Measurements from ENCODE around the gene HERC2.
"Not testable (repeated sequence)": the region's sequence is repeated elsewhere in the genome, so short reads cannot be mapped to it uniquely, and the experiment has no call there.

The HERC2 gene

DNA sequence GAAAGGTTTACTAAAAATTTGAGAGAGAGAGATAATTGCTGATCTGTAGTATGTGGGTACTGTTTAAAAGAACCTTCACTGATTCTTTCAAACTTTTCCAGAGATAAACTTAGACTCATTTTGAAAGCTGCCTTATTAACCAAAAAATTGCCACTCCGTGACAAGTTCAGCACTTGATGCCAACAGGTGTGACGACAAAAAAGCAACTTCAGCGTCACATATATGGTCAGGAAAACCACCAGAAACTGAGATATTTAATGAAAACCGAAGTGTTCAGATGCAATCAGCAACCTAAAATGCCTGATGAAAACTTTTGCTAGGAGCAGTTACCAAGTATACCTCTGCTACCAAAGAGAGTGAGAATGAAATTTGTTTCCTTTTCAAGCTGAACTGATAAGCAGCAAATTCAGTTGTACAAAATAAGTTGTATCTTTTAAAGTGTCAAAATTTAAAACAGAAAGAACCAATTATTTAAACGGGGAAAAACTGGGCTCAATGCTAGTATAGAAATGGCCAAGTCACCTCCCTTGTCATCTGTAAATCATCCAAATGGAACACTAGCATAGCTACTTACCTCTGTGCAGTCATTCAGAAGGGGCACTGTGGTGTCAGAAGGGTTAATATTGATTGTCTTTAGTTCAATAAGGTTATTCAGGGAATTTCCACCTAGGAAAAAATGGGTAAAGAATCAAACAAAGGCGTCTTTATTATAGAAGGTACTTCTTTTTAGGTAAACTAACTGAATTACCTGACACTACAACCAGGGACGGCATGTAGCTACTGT is 131.4 kb downstream of the HERC2 start:
- Histone ChIP-seq H3K27me3 (ENCODE audit: control insufficient read depth, insufficient read depth, low read length) (no peaks in the 10 kb centered on the region), H3K4me2 (ENCODE audit: low read length) (no peak overlapping the region), H3K9me3 (replicated peaks; ENCODE audit: low read length) (no peaks in the 10 kb centered on the region), H3K4me3 (ENCODE audit: low read length) (no peak overlapping the region), H3K9ac (ENCODE audit: low read depth, low read length) (no peak overlapping the region), H3K4me1 (ENCODE audit: control insufficient read depth, insufficient read depth, low read length) (peaks cover 7% of the 10 kb centered on the region), H3K36me3 (ENCODE audit: insufficient read depth, low read length) (peaks cover 45% of the 10 kb centered on the region)

DNA sequence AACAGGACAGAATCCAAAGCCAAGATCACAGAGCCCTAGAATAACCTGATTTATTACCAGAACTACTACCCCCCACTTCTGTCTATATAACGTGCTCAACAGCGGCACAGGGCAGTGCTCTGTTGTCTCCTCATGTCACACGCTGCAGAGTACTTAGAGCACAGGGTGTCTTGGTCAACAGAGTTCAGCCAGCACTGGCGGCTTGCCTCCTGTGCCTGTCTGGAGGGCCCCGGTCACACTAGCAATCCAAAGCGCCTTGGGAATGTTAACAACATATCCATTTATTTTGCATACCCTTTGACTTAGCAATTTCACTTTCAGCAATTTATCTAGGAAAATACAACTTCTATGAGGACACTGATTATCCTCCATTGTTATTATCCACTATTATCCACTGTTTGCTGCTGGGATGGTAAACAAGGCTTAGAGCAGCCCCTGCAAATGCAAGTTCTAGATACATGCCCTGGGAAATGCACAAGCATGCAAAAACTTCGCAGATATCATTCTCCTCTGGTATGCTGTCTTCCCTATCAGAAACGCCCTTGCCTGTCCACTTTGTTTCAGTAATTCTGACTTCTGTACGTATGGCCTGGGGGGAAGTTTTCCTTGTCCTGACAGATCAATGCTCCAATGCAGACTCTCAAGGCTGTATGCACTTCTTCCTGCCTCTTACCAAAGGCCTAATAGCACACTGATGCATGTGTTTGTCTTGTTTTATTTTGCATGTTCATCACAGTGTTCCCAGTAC is 136.7 kb downstream of the HERC2 start:
- Histone ChIP-seq H3K9me3 (replicated peaks; ENCODE audit: low read length) (no peaks in the 10 kb centered on the region), H3K4me1 (ENCODE audit: control insufficient read depth, insufficient read depth, low read length) (no peaks in the 10 kb centered on the region), H3K27me3 (ENCODE audit: control insufficient read depth, insufficient read depth, low read length) (no peaks in the 10 kb centered on the region), H3K9ac (ENCODE audit: low read depth, low read length) (no peak overlapping the region), H3K4me3 (ENCODE audit: low read length) (no peak overlapping the region), H3K36me3 (ENCODE audit: insufficient read depth, low read length) (peaks cover 50% of the 10 kb centered on the region), H3K4me2 (ENCODE audit: low read length) (no peak overlapping the region)

DNA sequence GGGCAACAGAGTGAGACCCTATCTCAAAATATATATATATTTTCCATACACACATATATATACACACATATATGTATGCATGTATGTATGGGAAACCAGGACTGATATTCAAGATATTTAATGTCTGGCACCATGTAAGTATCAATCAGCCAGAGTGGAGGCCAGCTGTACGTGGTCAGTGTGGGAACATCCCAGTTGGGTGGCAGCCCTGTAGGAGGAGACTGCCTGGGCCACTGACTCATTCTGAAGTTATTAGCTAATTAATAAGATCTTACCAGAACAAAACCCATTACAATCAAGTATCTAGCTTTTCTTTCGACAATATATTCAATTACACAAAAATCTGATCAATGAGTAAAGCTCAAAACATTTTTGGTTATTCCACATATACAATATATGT is 137.8 kb downstream of the HERC2 start:
- Histone ChIP-seq H3K9me3 (replicated peaks; ENCODE audit: low read length) (no peaks in the 10 kb centered on the region), H3K4me3 (ENCODE audit: low read length) (no peak overlapping the region), H3K4me2 (ENCODE audit: low read length) (no peak overlapping the region), H3K27me3 (ENCODE audit: control insufficient read depth, insufficient read depth, low read length) (no peaks in the 10 kb centered on the region), H3K36me3 (ENCODE audit: insufficient read depth, low read length) (peaks cover 53% of the 10 kb centered on the region), H3K4me1 (ENCODE audit: control insufficient read depth, insufficient read depth, low read length) (no peaks in the 10 kb centered on the region), H3K9ac (ENCODE audit: low read depth, low read length) (no peak overlapping the region)

DNA sequence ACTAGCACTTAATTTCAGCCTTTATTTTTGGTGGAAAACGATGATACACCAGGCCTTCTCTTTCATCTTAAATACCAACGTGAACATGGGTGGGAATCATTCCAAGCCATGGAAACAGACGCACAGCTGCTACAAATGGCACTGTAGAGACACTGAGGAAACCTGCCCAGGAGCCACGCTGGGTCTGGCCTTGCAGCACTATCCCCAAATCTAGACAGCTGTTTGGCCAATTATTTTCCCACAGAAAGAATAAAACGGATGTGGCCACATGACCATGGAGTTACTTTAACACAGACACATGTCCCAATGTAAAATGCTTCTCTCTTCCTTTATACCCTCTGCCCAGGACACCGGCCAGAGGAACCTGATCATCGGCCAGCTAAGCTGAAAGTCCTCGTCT is 139.2 kb downstream of the HERC2 start:
- H3K9ac ChIP-seq (ENCODE audit: low read depth, low read length) = no peak overlapping the region
- peaks cover 58% of the 10 kb centered on the region for H3K36me3 ChIP-seq (ENCODE audit: insufficient read depth, low read length)
- H3K27me3 ChIP-seq (ENCODE audit: control insufficient read depth, insufficient read depth, low read length) = no peaks in the 10 kb centered on the region
- H3K4me3 ChIP-seq (ENCODE audit: low read length) = no peak overlapping the region
- H3K9me3 ChIP-seq (replicated peaks; ENCODE audit: low read length) = no peaks in the 10 kb centered on the region
- H3K4me1 ChIP-seq (ENCODE audit: control insufficient read depth, insufficient read depth, low read length) = no peaks in the 10 kb centered on the region
- no peak overlapping the region for H3K4me2 ChIP-seq (ENCODE audit: low read length)

DNA sequence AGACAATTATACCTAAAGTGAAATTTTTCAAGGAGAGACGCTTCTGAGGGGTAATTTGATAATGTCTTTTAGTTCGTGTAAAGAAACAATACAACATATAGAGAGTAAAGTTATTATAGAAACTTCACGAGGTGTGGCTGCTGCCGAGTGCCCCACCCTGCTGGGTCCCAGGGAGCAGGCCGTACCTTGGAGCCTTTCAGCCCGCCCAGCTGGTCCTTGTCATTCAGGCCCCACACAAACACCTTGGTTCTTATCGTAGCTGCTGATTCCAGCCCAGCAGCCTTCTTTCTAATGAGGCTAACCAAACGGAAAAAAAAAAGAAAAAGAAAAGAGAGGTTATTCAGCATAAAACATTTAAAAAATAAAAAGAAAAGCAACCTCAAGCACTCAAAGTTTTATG is 139.8 kb downstream of the HERC2 start:
- Histone ChIP-seq H3K4me3 (ENCODE audit: low read length) (no peak overlapping the region), H3K9me3 (replicated peaks; ENCODE audit: low read length) (no peaks in the 10 kb centered on the region), H3K36me3 (ENCODE audit: insufficient read depth, low read length) (peaks cover 60% of the 10 kb centered on the region)

DNA sequence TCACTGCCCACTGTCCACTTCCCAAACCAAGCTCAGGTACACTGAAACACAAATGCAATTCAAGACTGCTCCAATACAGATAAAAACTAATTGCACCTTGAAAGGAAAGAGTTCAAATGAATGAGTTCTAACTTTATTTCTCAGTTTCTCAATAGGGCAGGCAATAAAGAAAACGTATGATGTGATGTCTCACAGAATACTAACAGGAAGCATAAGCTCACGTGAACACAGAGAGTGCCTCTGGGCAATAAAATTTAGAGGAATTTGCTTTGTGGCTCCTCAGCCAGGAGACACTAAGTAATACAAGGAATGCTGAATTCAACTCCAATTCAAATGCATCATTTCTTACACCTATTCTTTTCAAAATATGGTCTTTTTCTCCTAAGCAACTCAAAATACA is 140.6 kb downstream of the HERC2 start:
- peaks cover 61% of the 10 kb centered on the region for H3K36me3 ChIP-seq (ENCODE audit: insufficient read depth, low read length)
- H3K9me3 ChIP-seq (replicated peaks; ENCODE audit: low read length) = no peaks in the 10 kb centered on the region
- no peaks in the 10 kb centered on the region for H3K4me1 ChIP-seq (ENCODE audit: control insufficient read depth, insufficient read depth, low read length)
- no peak overlapping the region for H3K4me2 ChIP-seq (ENCODE audit: low read length)
- H3K9ac ChIP-seq (ENCODE audit: low read depth, low read length) = no peak overlapping the region
- no peaks in the 10 kb centered on the region for H3K27me3 ChIP-seq (ENCODE audit: control insufficient read depth, insufficient read depth, low read length)
- H3K4me3 ChIP-seq (ENCODE audit: low read length) = no peak overlapping the region

More for the DNA sequence above, 139.8 kb downstream of the HERC2 start:
- Histone ChIP-seq H3K4me2 (ENCODE audit: low read length) (no peak overlapping the region), H3K4me1 (ENCODE audit: control insufficient read depth, insufficient read depth, low read length) (no peaks in the 10 kb centered on the region), H3K27me3 (ENCODE audit: control insufficient read depth, insufficient read depth, low read length) (no peaks in the 10 kb centered on the region), H3K9ac (ENCODE audit: low read depth, low read length) (no peak overlapping the region)

DNA sequence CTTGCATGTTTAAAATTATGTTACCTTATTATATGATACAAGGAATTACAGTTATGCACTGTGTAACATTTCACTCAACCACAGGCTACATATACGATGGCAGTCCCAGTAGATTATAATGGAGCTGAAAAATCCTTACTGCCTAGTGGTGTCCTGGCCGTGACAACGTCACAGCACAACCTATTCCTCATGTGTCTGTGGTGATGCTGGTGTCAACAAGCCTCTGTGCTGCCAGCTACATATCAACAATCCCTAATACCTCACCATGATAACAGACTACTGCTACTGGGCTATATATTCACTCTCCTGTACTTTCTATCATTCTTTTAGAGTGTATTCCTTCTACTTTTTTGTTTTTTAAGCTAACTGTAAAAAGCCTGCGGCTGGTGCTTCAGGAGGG is 142.7 kb downstream of the HERC2 start:
- Histone ChIP-seq H3K36me3 (ENCODE audit: insufficient read depth, low read length) (peaks cover 50% of the 10 kb centered on the region), H3K4me3 (ENCODE audit: low read length) (no peak overlapping the region), H3K9me3 (replicated peaks; ENCODE audit: low read length) (no peaks in the 10 kb centered on the region), H3K27me3 (ENCODE audit: control insufficient read depth, insufficient read depth, low read length) (no peaks in the 10 kb centered on the region), H3K4me1 (ENCODE audit: control insufficient read depth, insufficient read depth, low read length) (no peaks in the 10 kb centered on the region), H3K4me2 (ENCODE audit: low read length) (no peak overlapping the region), H3K9ac (ENCODE audit: low read depth, low read length) (no peak overlapping the region)

DNA sequence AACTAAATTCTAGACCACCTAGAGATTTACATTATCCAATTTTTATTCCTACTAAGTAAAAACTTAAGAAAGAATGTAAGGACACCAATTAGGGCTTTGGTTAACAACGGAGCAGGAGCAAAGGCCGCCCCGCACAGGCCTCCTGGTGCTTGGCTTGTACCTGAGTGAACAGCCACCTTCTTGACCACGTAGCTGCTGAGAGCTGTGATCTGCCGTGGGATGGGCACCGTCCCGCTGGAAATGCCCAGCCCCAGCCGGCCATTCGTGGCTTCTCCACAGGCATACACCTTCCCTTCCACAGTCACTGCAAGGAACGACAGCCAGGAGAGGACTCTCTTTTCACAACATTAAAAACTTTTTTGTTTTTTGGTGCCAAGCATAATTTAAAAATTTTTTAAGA is 143.3 kb downstream of the HERC2 start:
- Histone ChIP-seq H3K9ac (ENCODE audit: low read depth, low read length) (no peak overlapping the region), H3K4me2 (ENCODE audit: low read length) (no peak overlapping the region)

DNA sequence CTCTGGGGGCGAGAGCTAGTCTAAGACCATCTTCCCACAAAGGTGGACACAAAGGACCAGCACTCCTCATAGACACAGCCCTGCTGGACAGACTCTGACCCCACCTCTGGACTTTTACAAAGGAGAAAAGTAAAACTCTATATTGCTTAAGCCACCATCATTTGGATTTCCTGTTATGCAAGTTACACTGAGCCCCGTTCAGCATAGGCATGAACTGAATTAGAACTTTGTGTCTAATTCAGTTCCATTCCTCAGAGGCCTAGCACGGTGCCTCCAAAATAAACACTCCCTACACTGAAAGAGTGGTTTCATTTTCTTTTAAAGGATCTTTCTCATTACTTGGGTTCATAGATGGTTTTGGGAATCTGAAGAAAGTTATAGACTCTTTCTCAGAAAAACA is 143.7 kb downstream of the HERC2 start:
- Histone ChIP-seq H3K36me3 (ENCODE audit: insufficient read depth, low read length) (peaks cover 53% of the 10 kb centered on the region), H3K9me3 (replicated peaks; ENCODE audit: low read length) (no peaks in the 10 kb centered on the region), H3K4me1 (ENCODE audit: control insufficient read depth, insufficient read depth, low read length) (no peaks in the 10 kb centered on the region), H3K4me3 (ENCODE audit: low read length) (no peak overlapping the region), H3K9ac (ENCODE audit: low read depth, low read length) (no peak overlapping the region), H3K4me2 (ENCODE audit: low read length) (no peak overlapping the region), H3K27me3 (ENCODE audit: control insufficient read depth, insufficient read depth, low read length) (no peaks in the 10 kb centered on the region)

More for the DNA sequence above, 143.3 kb downstream of the HERC2 start:
- H3K36me3 ChIP-seq (ENCODE audit: insufficient read depth, low read length) = peaks cover 53% of the 10 kb centered on the region
- H3K4me1 ChIP-seq (ENCODE audit: control insufficient read depth, insufficient read depth, low read length) = no peaks in the 10 kb centered on the region
- no peak overlapping the region for H3K4me3 ChIP-seq (ENCODE audit: low read length)
- no peaks in the 10 kb centered on the region for H3K27me3 ChIP-seq (ENCODE audit: control insufficient read depth, insufficient read depth, low read length)
- no peaks in the 10 kb centered on the region for H3K9me3 ChIP-seq (replicated peaks; ENCODE audit: low read length)

DNA sequence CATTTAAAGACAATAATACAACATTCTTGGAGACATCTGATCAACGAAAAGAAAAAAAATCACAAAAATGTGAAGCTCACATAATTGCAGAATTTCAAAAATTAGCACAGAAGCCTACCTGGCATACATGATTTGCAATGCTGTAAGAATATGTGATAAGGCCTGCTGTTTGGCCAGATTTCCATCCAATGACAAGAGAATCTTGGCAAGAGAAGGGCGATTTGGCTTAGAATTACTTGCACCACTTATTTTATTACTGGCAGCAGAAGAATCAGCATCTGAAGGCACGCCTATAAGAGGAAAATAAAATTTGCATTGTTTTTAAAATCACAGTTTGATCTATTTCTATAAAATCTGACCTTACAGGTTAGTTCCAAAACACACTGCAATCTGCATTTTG is 152.6 kb downstream of the HERC2 start:
- H3K4me2 ChIP-seq (ENCODE audit: low read length) = no peak overlapping the region
- no peaks in the 10 kb centered on the region for H3K9me3 ChIP-seq (replicated peaks; ENCODE audit: low read length)
- no peak overlapping the region for H3K9ac ChIP-seq (ENCODE audit: low read depth, low read length)
- no peaks in the 10 kb centered on the region for H3K27me3 ChIP-seq (ENCODE audit: control insufficient read depth, insufficient read depth, low read length)
- H3K36me3 ChIP-seq (ENCODE audit: insufficient read depth, low read length) = peaks cover 54% of the 10 kb centered on the region
- H3K4me3 ChIP-seq (ENCODE audit: low read length) = no peak overlapping the region
- no peaks in the 10 kb centered on the region for H3K4me1 ChIP-seq (ENCODE audit: control insufficient read depth, insufficient read depth, low read length)

DNA sequence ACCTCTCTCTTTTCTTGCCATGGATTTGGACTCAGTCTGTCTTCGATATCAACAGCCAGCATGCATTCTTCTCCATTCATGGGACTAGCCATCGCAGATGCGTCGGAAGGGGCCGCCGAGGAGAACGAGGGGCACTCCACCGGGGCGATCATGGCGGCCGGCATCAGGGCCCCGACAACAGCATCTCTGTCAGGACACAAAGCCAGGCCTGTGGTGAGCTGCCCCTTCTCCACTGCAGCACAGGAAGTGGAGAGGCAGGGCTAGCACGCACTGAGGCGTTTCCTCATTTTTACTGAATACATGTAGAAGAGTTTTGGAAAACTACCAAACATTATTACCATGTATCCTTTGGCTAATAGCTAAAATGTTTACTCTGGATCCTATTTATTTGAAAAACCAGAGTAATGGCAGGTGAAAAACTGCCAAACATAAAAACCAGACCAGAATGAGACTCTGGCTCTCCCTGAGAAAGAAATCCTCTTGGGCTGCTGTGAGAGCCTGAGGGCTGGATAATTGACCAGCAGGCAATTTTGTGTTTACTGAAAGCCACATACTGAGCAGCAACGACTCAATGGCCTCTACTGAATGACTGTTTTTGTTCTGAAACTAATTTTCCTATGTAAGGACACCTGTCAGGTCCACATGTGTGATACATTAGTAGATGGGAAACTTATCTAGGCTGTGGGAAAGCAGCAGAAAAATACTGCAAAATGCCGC is 153.4 kb downstream of the HERC2 start:
- not testable (repeated sequence) for H3K9ac ChIP-seq (ENCODE audit: low read depth, low read length); H3K4me2 ChIP-seq (ENCODE audit: low read length); H3K4me1 ChIP-seq (ENCODE audit: control insufficient read depth, insufficient read depth, low read length); H3K9me3 ChIP-seq (replicated peaks; ENCODE audit: low read length); H3K4me3 ChIP-seq (ENCODE audit: low read length); H3K27me3 ChIP-seq (ENCODE audit: control insufficient read depth, insufficient read depth, low read length)
- peaks cover 57% of the 10 kb centered on the region for H3K36me3 ChIP-seq (ENCODE audit: insufficient read depth, low read length)
